ENCODE results near the gene ASTN1. TPM values are rescaled to one million over a fixed set of nuclear protein-coding genes. Genes with fewer than 3 reads are reported as not detected.

Gene ASTN1
- total RNA-seq, 2 experiments from 2014 or later: not detected

DNA sequence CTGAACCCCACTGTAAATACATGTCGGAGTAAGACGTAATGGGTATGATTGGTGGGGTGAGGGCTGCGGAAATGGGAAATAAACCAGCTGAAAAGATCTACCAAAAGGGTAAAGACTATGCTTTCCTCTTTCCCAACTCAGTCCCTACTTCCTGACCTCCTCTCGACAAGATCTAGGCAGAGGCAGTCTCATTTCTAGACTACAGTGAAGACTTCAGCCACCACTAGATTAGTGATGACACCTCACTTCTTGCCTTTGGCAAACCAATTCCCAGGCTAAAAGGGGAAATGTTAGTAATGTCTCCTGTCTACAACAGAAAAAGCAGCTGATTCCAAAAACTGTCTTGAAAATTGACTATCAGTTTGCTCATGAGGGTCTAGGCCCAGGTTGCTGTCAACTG lies 219.9 kb downstream of the ASTN1 start:
- H3K4me2 ChIP-seq (ENCODE audit: low read length): no peak overlapping the region
- intact Hi-C loops (cut with micrococcal nuclease; ENCODE audit: unreplicated experiment): no loop called here
- CTCF ChIA-PET (ENCODE audit: unreplicated experiment): no interaction called here
- no peak for DNase-seq (ENCODE audit: low spot score)
- no peak overlapping the region for H2AFZ ChIP-seq (ENCODE audit: low read length)
- TF ChIP-seq, protein P1, sequence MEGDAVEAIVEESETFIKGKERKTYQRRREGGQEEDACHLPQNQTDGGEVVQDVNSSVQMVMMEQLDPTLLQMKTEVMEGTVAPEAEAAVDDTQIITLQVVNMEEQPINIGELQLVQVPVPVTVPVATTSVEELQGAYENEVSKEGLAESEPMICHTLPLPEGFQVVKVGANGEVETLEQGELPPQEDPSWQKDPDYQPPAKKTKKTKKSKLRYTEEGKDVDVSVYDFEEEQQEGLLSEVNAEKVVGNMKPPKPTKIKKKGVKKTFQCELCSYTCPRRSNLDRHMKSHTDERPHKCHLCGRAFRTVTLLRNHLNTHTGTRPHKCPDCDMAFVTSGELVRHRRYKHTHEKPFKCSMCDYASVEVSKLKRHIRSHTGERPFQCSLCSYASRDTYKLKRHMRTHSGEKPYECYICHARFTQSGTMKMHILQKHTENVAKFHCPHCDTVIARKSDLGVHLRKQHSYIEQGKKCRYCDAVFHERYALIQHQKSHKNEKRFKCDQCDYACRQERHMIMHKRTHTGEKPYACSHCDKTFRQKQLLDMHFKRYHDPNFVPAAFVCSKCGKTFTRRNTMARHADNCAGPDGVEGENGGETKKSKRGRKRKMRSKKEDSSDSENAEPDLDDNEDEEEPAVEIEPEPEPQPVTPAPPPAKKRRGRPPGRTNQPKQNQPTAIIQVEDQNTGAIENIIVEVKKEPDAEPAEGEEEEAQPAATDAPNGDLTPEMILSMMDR (conservative IDR thresholded peaks at IDR 0.05; ENCODE audit: low read length): no peak
- no peak for TF ChIP-seq EZH2phosphoT487 (IDR thresholded peaks at IDR 0.05; ENCODE audit: borderline replicate concordance, low read depth, low read length)
- H3K4me1 ChIP-seq (ENCODE audit: insufficient read depth, low read length, poor library complexity, severe bottlenecking): no peaks in the 10 kb centered on the region
- no peaks in the 10 kb centered on the region for H3K9me3 ChIP-seq (ENCODE audit: low read length)
- POLR2A ChIA-PET: interaction anchor here (1.4 kb wide), 1 partner anchor 9 kb away, joined by 3 read pairs; no protein-coding TSS in a partner anchor
- no peak overlapping the region for H3K27ac ChIP-seq (ENCODE audit: low read depth, low read length, poor library complexity, severe bottlenecking)
- H3K4me3 ChIP-seq (ENCODE audit: low read depth, low read length, poor library complexity, severe bottlenecking): no peak overlapping the region
- no peaks in the 10 kb centered on the region for H3K9me2 ChIP-seq (ENCODE audit: insufficient read depth, low read length)
- H3K36me3 ChIP-seq (ENCODE audit: insufficient read depth, low read length): no peaks in the 10 kb centered on the region
- H4K20me1 ChIP-seq (ENCODE audit: insufficient read depth, low read length): no peaks in the 10 kb centered on the region
- no peaks in the 10 kb centered on the region for H3K79me2 ChIP-seq (ENCODE audit: insufficient read depth, low read depth, low read length)
- no TSS peak for BruUV-seq (replicated peaks)

DNA sequence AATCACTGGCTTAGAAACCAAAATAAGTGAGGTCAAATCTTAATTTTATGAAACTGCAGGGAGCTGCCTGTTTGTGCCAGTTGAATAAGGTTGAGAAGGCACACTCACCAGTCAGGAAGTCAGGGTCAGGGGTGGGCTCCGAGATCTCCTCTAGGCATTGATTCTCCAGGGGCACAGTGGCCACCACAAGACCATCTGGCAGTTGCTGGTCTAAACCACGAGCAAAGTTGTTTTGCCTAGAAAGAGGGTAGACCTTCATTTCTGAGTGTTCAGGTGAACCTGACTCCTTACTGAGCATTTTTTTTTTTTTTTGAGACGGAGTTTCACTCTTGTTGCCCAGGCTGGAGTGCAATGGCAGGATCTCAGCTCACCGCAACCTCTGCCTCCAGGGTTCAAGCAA lies 220.7 kb downstream of the ASTN1 start:
- TF ChIP-seq EZH2phosphoT487 (IDR thresholded peaks at IDR 0.05; ENCODE audit: borderline replicate concordance, low read depth, low read length): no peak
- TF ChIP-seq, protein P1 (conservative IDR thresholded peaks at IDR 0.05; ENCODE audit: low read length): no peak
- H3K9me3 ChIP-seq (ENCODE audit: low read length): no peaks in the 10 kb centered on the region
- no peaks in the 10 kb centered on the region for H3K79me2 ChIP-seq (ENCODE audit: insufficient read depth, low read depth, low read length)

DNA sequence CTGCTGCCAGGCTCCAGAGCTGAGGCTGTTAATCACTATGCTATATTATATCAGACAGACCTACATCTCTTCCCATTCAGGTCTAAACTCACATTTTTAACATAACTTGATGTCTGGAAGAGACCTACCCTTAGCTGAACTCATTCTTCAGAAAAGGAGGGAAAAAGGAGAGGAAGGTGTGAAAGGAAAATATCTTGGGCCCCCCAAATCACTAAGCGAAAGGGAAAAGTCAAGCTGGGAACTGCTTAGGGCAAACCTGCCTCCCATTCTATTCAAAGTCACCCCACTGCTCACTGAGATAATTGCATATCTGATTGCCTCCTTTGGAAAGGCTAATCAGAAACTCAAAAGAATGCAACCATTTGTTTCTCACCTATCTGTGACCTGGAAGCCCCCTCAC lies 222.2 kb downstream of the ASTN1 start:
- no peak overlapping the region for H2AFZ ChIP-seq (ENCODE audit: low read length)
- H3K79me2 ChIP-seq (ENCODE audit: insufficient read depth, low read depth, low read length): no peaks in the 10 kb centered on the region
- no peak overlapping the region for H3K4me2 ChIP-seq (ENCODE audit: low read length)
- H4K20me1 ChIP-seq (ENCODE audit: insufficient read depth, low read length): no peaks in the 10 kb centered on the region
- H3K27ac ChIP-seq (ENCODE audit: low read depth, low read length, poor library complexity, severe bottlenecking): no peak overlapping the region
- H3K4me1 ChIP-seq (ENCODE audit: insufficient read depth, low read length, poor library complexity, severe bottlenecking): no peaks in the 10 kb centered on the region
- H3K9me2 ChIP-seq (ENCODE audit: insufficient read depth, low read length): no peaks in the 10 kb centered on the region
- H3K4me3 ChIP-seq (ENCODE audit: low read depth, low read length, poor library complexity, severe bottlenecking): no peak overlapping the region
- ChIA-PET CTCF (ENCODE audit: unreplicated experiment) (no interaction called here), POLR2A (no interaction called here)
- H3K36me3 ChIP-seq (ENCODE audit: insufficient read depth, low read length): no peaks in the 10 kb centered on the region
- intact Hi-C loops (cut with micrococcal nuclease; ENCODE audit: unreplicated experiment): no loop called here
- DNase-seq (ENCODE audit: low spot score): no peak
- no TSS peak for BruUV-seq (replicated peaks)
- TF ChIP-seq, protein P1 (conservative IDR thresholded peaks at IDR 0.05; ENCODE audit: low read length): no peak
- TF ChIP-seq EZH2phosphoT487 (IDR thresholded peaks at IDR 0.05; ENCODE audit: borderline replicate concordance, low read depth, low read length): no peak
- H3K9me3 ChIP-seq (ENCODE audit: low read length): no peaks in the 10 kb centered on the region

More for the DNA sequence above, 220.7 kb downstream of the ASTN1 start:
- Histone ChIP-seq H3K27ac (ENCODE audit: low read depth, low read length, poor library complexity, severe bottlenecking) (no peak overlapping the region), H3K4me3 (ENCODE audit: low read depth, low read length, poor library complexity, severe bottlenecking) (no peak overlapping the region), H4K20me1 (ENCODE audit: insufficient read depth, low read length) (no peaks in the 10 kb centered on the region), H3K4me2 (ENCODE audit: low read length) (no peak overlapping the region), H3K9me2 (ENCODE audit: insufficient read depth, low read length) (no peaks in the 10 kb centered on the region), H2AFZ (ENCODE audit: low read length) (no peak overlapping the region), H3K4me1 (ENCODE audit: insufficient read depth, low read length, poor library complexity, severe bottlenecking) (no peaks in the 10 kb centered on the region), H3K36me3 (ENCODE audit: insufficient read depth, low read length) (no peaks in the 10 kb centered on the region)
- BruUV-seq (replicated peaks): no TSS peak
- intact Hi-C loops (cut with micrococcal nuclease; ENCODE audit: unreplicated experiment): no loop called here
- no peak for DNase-seq (ENCODE audit: low spot score)
- ChIA-PET CTCF (ENCODE audit: unreplicated experiment) (no interaction called here), POLR2A (interaction anchor here (1.4 kb wide), 1 partner anchor 9 kb away, joined by 3 read pairs; no protein-coding TSS in a partner anchor)

Measured in OCI-LY7 (cell line).